GM19395 (cell line): ENCODE results near the gene ARHGAP20.
"Not testable (repeated sequence)": the region's sequence is repeated elsewhere in the genome, so short reads cannot be mapped to it uniquely, and the experiment has no call there.

ENCODE experiments used
- ATAC-seq: cut with Tn5 transposase; IDR thresholded peaks from one replicate; pipeline ENCODE4 v1.9.1; 2021; ENCODE audit warnings: mild to moderate bottlenecking, moderate library complexity; ENCODE audit not compliant: unreplicated experiment

Gene ARHGAP20

DNA sequence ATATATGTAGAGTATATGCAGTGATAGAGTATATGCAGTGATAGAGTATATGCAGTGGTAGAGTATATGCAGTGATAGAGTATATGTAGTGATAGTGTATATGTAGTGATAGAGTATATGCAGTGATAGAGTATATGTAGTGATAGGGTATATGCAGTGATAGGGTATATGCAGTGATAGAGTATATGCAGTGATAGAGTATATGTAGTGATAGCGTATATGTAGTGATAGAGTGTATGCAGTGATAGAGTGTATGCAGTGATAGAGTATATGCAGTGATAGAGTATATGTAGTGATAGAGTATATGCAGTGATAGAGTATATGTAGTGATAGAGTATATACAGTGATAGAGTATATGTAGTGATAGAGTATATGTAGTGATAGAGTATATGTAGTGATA lies 92.9 kb downstream of the ARHGAP20 start:
- ATAC-seq: not testable (repeated sequence)

GRCh38 chr11:110614031-110614430 lies 98.2 kb downstream of the ARHGAP20 start:
- ATAC-seq: no peak

DNA sequence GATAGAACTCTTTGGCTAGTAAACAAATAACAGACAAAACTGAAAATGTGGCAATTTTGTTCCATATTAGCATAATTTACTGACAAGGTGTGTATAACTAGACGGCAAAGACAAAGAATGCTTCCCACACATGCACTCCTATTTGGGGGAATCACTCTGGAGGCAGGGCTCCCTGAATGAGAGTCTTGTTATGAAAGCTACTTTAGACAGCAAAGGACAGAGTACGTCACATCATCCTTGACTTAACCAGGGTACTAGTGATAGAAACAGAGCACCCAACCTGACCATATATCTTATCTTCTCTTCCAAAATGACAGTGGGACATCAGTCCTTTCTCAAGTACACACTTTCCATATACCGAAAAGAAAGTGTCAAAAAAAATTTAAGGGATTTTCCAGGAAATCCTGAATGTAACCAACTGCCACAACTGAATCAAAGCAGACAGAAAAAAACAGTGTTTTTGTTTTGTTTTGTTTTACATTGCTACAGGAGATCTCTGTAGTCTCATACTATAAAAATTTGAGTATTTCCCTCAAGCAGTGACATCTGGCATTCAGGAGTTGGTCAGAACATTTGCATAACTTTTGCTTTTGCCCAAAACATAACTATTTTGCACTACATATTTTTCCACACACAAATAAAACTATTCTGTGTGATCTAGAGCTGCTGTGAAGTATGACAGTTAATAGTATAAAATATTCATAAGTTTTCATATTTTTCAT lies 98.9 kb downstream of the ARHGAP20 start:
- ATAC-seq: no peak

GRCh38 chr11:110606415-110606814 lies 105.8 kb downstream of the ARHGAP20 start:
- ATAC-seq: no peak

GRCh38 chr11:110601936-110602335 lies 110.3 kb downstream of the ARHGAP20 start:
- no peak for ATAC-seq

GRCh38 chr11:110600322-110600721 lies 111.9 kb downstream of the ARHGAP20 start:
- ATAC-seq: no peak

- no peak for ATAC-seq
Observed at GRCh38 chr11:110599207-110599606, 113.0 kb downstream of the ARHGAP20 start.

DNA sequence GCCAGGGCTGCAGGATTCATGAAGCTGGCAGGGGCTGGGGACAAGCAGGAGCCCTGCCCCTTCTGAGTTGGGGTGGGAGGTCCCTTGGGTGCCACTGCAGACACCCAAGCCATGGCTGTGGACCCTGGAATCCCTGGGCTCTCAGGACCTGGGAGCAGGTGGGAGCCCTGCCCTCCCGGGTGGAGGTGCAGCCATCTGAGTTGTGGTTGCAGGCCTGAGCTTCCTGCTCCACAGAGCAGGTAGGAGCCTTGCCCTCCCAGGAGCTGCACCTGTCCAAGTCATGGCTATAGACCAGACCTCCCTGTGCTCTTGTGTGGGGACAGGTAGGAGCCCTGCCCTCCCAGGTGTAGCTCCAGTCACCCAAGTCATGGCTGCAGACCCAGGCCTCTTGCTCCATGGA lies 113.5 kb downstream of the ARHGAP20 start:
- no peak for ATAC-seq

GRCh38 chr11:110587972-110588371 lies 124.3 kb downstream of the ARHGAP20 start:
- ATAC-seq: no peak

- no peak for ATAC-seq
Observed at GRCh38 chr11:110587129-110587528, 125.1 kb downstream of the ARHGAP20 start.

GRCh38 chr11:110584150-110584549 lies 128.1 kb downstream of the ARHGAP20 start:
- ATAC-seq: no peak

- ATAC-seq: no peak
Observed at GRCh38 chr11:110582728-110583432, 129.4 kb downstream of the ARHGAP20 start.

DNA sequence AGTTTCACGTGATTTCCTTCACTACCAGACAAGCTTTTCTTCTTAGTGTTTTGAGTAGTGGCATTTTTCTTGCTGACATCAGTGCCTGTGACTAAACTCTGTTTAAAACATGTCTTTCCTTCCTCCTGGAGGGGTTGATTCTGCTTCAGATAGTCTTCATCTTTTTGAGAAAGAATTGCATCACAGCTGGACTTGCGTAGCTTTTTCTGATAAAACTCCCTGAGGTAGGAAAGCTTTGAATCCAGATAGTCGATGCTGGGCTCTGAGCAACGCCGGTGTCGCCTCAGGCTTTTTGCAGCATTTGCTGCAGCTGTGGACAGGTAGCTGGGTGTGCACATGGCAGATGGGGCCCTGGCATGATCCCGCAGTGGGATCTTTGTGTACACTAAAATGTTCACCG lies 131.7 kb downstream of the ARHGAP20 start:
- no peak for ATAC-seq

- ATAC-seq: no peak
Observed at GRCh38 chr11:110573411-110573810, 138.8 kb downstream of the ARHGAP20 start.

DNA sequence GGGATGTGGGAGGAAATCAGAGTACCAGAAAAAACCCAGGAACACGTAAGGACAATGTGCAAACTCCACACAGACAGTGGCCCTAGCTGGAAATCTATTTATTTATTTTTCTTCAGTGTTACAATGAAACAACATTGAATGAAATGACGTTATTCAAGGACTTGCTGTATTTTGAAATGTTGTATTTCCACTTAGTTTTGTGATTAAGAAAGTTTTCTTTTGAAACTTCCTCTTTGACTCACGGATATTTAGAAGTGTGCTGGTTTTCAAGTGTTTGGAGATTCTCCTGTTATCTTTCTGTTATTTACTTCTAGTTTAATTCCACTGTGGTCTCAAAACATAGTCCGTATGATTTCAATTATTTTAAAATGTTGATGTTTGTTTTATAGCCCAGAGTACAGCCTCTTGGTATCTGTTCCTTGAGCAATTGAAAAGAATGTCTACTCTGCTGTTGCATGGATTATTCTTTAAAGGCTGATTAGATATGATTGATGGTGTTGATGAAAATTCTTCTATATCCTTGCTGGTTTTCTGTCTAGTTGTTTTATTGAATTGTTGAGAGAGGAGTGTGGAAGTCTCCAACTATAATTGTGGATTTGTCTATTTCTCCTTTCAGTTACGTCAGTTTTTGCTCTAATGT lies 141.0 kb downstream of the ARHGAP20 start:
- ATAC-seq: no peak

GRCh38 chr11:110566577-110566976 lies 145.7 kb downstream of the ARHGAP20 start:
- no peak for ATAC-seq

DNA sequence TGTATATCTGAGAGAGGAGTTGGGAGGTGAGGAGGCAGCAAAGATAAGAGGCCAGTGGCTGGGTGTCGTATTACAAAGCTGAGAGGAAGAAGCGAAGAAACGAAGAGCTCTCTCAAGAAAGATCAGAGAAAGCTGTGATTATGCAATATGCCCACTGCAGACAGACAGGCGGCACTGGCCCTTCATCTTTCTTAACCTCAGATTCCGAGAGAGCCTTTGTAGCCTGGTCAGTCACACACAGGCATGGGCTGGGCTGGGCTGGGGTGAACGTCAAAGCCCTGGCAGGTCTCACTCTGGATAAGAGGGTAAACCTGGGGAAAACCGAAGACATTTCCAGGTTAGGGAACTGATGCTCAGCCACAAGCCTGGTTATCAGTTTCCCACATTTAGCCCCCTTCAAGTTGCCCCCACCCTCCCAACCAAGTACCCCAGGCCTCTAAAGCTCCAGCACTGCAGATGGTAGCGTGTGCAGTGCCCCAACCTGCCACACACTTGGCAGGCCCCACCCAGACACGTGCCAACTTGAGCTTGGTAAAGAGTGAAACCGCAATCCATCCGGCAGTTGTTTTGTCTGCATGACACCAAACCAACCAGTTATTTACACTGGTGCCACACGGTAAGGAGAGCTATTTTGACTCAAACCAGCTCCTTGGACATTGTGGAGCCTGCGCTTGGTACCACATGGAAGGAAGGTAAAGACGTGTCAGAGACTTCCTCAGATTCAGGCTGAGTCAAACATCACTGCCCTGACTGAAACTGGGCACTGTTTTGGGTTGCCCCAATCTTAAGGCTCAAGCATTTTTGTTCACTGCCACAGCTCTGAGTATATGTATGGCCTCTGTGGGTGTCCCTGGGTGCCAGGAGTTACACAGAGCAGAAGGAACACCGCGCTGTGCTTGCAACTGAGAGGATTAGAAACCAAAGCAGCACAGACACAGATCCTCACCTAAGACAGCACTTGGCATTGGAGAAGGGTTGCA lies 146.6 kb downstream of the ARHGAP20 start:
- no peak for ATAC-seq

- ATAC-seq: no peak
Observed at GRCh38 chr11:110564676-110565356, 147.4 kb downstream of the ARHGAP20 start.

DNA sequence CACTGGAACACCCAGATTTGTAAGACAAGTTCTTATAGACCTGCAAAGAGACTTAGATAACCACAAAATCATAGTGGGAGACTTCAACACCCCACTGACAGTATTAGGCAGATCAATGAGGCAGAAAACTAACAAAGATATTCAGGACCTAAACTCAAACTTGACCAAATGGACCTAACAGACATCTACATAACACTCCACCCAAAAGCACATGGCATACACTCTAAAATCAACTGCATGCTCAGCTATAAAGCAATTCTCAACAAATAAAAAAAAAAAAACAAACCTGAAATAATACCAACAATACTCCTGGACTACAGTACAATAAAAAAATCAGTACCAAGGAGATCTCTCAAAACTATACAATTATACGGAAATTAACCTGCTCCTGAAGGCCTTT lies 167.5 kb downstream of the ARHGAP20 start:
- no peak for ATAC-seq

GRCh38 chr11:110538154-110538553 lies 174.1 kb downstream of the ARHGAP20 start:
- no peak for ATAC-seq
